HepG2 (cell line): Measurements from ENCODE around the gene ETFA. TPM values are rescaled to one million over a fixed set of nuclear protein-coding genes. Genes with fewer than 3 reads are reported as not detected.

Experiments used
- ATAC-seq: fragments of 200-7000 bp; cut with Tn5 transposase; 3 replicates; pipeline ENCODE4 v1.9.1; 2020; ENCODE audit warnings: mild to moderate bottlenecking, moderate library complexity
- BruUV-seq: library from RNA; stranded (reverse); fragments of 400-500 nt; replicated peaks from 2 replicates; lab custom pipeline; 2021; lab: Mats Ljungman, UMichigan
- CTCF ChIA-PET: fragments of 300-600 bp; formaldehyde crosslinking; extraction: SDS; loops from one replicate; lab custom pipeline; 2021; ENCODE audit warnings: low total read pairs, inconsistent platforms, low intra/inter-chr PET ratio; lab: Yijun Ruan, JAX
- POLR2A ChIA-PET: fragments of 350-600 bp; sonication (Branson Sonifier 250); formaldehyde crosslinking; loops from one replicate; lab custom pipeline; 2020; ENCODE audit warnings: antibody characterized with exemption, inconsistent platforms; lab: Yijun Ruan, JAX
- DNase-seq: peaks from one replicate; pipeline ENCODE4 v3.0.0-alpha.2; 2015; ENCODE audit warnings: low spot score
- FAIRE-seq: peaks from 3 replicates; lab custom pipeline; 2011; peaks lifted over from hg19 to GRCh38; lab: Jason Lieb, UNC
- H2AFZ ChIP-seq: one replicate; pipeline ENCODE4 v1.6.1; 2011; ENCODE audit warnings: low read length, inconsistent platforms
- H3K27ac ChIP-seq: fragments of 300-600 bp; 3 replicates; pipeline ENCODE4 v1.8.0; 2011; ENCODE audit warnings: mixed run types, mild to moderate bottlenecking, mixed read lengths, low read length, inconsistent platforms; ENCODE audit not compliant: insufficient read depth; ENCODE audit errors: extremely low read length
- H3K27me3 ChIP-seq, 2 experiments: fragments of 200-600 bp in 1 of 2; 2 replicates in 1 of 2; 3 replicates in 1 of 2; pipeline versions ENCODE4 v1.6.0 to v1.8.0; 2011; ENCODE audit warnings: low read length in 2 of 2, mild to moderate bottlenecking in 2 of 2, moderate library complexity in 2 of 2, inconsistent platforms in 1 of 2; ENCODE audit not compliant: insufficient read depth in 2 of 2, control insufficient read depth in 1 of 2
- H3K36me3 ChIP-seq, 2 experiments: fragments of 200-600 bp in 1 of 2; replicated peaks in 1 of 2; 2 replicates in 1 of 2; 3 replicates in 1 of 2; pipeline versions ENCODE4 v1.5.1 to v1.8.0; 2011; ENCODE audit warnings: low read length in 2 of 2, inconsistent platforms in 1 of 2; ENCODE audit not compliant: insufficient read depth in 2 of 2, control insufficient read depth in 1 of 2
- H3K4me1 ChIP-seq: 2 replicates; pipeline ENCODE4 v1.5.1; 2012; ENCODE audit warnings: low read length, inconsistent platforms; ENCODE audit not compliant: insufficient read depth
- H3K4me2 ChIP-seq: 2 replicates; pipeline ENCODE4 v1.6.0; 2011; ENCODE audit warnings: low read depth, low read length, inconsistent platforms
- H3K4me3 ChIP-seq, 3 experiments: fragments of 200-600 bp in 1 of 3; sonication (generic), shearing (Covaris generic) in 1 of 3; replicated peaks in 1 of 3; 2 replicates each; pipeline ENCODE4 v1.5.1; 2011 to 2016; ENCODE audit warnings: low read length in 3 of 3, inconsistent platforms in 2 of 3, low read depth in 2 of 3, mild to moderate bottlenecking in 2 of 3, control low read depth in 1 of 3, mixed read lengths in 1 of 3; ENCODE audit not compliant: insufficient read depth in 1 of 3
- H3K79me2 ChIP-seq: one replicate; pipeline ENCODE4 v1.6.1; 2011; ENCODE audit warnings: low read length, inconsistent platforms; ENCODE audit not compliant: insufficient read depth
- H3K9ac ChIP-seq: 2 replicates; pipeline ENCODE4 v1.6.0; 2011; ENCODE audit warnings: mild to moderate bottlenecking, low read depth, low read length, inconsistent platforms; ENCODE audit not compliant: insufficient read depth
- H3K9me3 ChIP-seq: 2 replicates; pipeline ENCODE4 v1.5.1; 2012; ENCODE audit warnings: mild to moderate bottlenecking, low read length
- H4K20me1 ChIP-seq: 2 replicates; pipeline ENCODE4 v1.6.0; 2011; ENCODE audit warnings: inconsistent platforms, mild to moderate bottlenecking, low read length, moderate library complexity; ENCODE audit not compliant: insufficient read depth
- BORCS8-MEF2B ChIP-seq: sonication (generic); formaldehyde crosslinking; IDR thresholded peaks from 2 replicates; pipeline ENCODE4 v1.8.0; 2022; ENCODE audit warnings: mild to moderate bottlenecking, missing genetic modification reagents
- PITX1 ChIP-seq: sonication (generic); formaldehyde crosslinking; IDR thresholded peaks from 2 replicates; pipeline ENCODE4 v1.5.1; 2020; ENCODE audit warnings: mild to moderate bottlenecking, missing genetic modification reagents
- ZBTB7B ChIP-seq: sonication (generic); formaldehyde crosslinking; IDR thresholded peaks from 2 replicates; pipeline ENCODE4 v1.4.0; 2020; ENCODE audit warnings: missing genetic modification reagents
- ZFP41 ChIP-seq: sonication (generic); formaldehyde crosslinking; IDR thresholded peaks from 2 replicates; pipeline ENCODE4 v1.4.0; 2020; ENCODE audit warnings: mild to moderate bottlenecking, missing genetic modification reagents, borderline replicate concordance
- WGBS: methylation state at CpG from one replicate; pipeline ENCODE4 v1.1.6; 2017; ENCODE audit warnings: low lambda C conversion rate; 5-methylcytosine and 5-hydroxymethylcytosine counted together
- in situ Hi-C: cut with HindIII; loops from 2 replicates; pipeline ENCODE4 v1.10.0; 2017; ENCODE audit warnings: low pct_unique_long_range_greater_than_20kb; ENCODE audit not compliant: extremely low pct_ligation_motif_present
- intact Hi-C: fragments of 100-400 bp; cut with micrococcal nuclease; formaldehyde crosslinking; loops from one replicate; pipeline ENCODE4 v1.10.0; 2022; ENCODE audit not compliant: unreplicated experiment
- polyA plus RNA-seq, 8 experiments: library from polyadenylated mRNA; depleted of rRNA in 3 of 8; stranded (reverse) in 7 of 8; unstranded in 1 of 8; fragments of >200 nt; fragmentation: Illumina TruSeq in 4 of 8; extraction: Trizol in 4 of 8; gene quantifications; 2 replicates each; pipeline versions ENCODE4 v1.2.1 to v1.2.3, GENCODE V29; 2011 to 2016; ENCODE audit warnings: low read depth in 4 of 8, missing spikeins in 1 of 8, mixed read lengths in 1 of 8; ENCODE audit not compliant: insufficient read depth in 1 of 8
- total RNA-seq, 5 experiments: library from RNA; depleted of rRNA; stranded (reverse); fragments of >200 nt; fragmentation: Illumina TruSeq; extraction: Trizol; gene quantifications; 2 replicates each; pipeline ENCODE4 v1.2.3, GENCODE V29; 2016; ENCODE audit warnings: low read depth in 1 of 5
- TF ChIP-seq, protein P1 (sequence below): sonication (generic); formaldehyde crosslinking; IDR thresholded peaks from 2 replicates; pipeline ENCODE4 v1.5.1; 2020; ENCODE audit warnings: mild to moderate bottlenecking, missing genetic modification reagents
- TF ChIP-seq, protein P2 (sequence below): sonication (generic); formaldehyde crosslinking; IDR thresholded peaks from 2 replicates; pipeline ENCODE4 v1.4.0; 2020; ENCODE audit warnings: mild to moderate bottlenecking, missing genetic modification reagents
- TF ChIP-seq, protein P3 (sequence below): sonication (generic); formaldehyde crosslinking; IDR thresholded peaks from 2 replicates; pipeline ENCODE4 v1.4.0; 2020; ENCODE audit warnings: low read depth, mild to moderate bottlenecking, missing genetic modification reagents
- TF ChIP-seq, protein P4 (sequence below): sonication (generic); formaldehyde crosslinking; conservative IDR thresholded peaks from 2 replicates; pipeline ENCODE4 v1.8.1; 2023; ENCODE audit warnings: missing genetic modification reagents

The ETFA gene
- total and polyA plus RNA-seq, 2 of the 13 experiments (the other 11 are each of a cell fraction or from before 2014, with no cell fraction given): 291 to 396 TPM

DNA sequence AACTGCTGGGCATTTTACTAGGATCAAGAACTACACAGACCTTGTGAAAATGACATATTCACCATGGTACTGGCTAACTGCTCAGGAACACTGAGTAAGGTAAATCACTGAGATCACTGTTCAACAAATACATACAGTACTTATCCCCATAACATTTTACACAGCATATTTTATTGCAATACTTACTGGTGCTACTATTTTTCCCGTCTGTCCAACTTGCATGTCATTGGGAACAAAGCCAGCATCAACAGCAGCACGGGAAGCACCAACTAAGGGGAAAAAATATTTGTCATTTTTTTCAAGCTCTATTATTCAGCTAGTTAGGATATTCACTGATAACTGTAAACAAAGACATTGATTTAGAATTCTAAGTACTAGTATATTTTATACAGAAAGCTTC lies 37.0 kb downstream of the ETFA start:
- Histone ChIP-seq H3K4me1 (no peaks in the 10 kb centered on the region), H3K4me3 (no peak overlapping the region), H3K36me3 (peaks cover 18 to 74% of the 10 kb centered on the region in 2 experiments), H4K20me1 (no peaks in the 10 kb centered on the region), H3K79me2 (no peaks in the 10 kb centered on the region), H3K4me2 (no peak overlapping the region), H3K9me3 (no peaks in the 10 kb centered on the region), H3K9ac (no peak overlapping the region), H2AFZ (no peak overlapping the region), H3K27ac (no peak overlapping the region), H3K27me3 (no peaks in the 10 kb centered on the region)
- intact Hi-C loops: no loop called here
- TF ChIP-seq PITX1 (CRISPR knock-in tag) (no peak), ZFP41 (CRISPR knock-in tag) (no peak), BORCS8-MEF2B (CRISPR knock-in tag) (no peak), ZBTB7B (no peak)
- TF ChIP-seq, protein P1, sequence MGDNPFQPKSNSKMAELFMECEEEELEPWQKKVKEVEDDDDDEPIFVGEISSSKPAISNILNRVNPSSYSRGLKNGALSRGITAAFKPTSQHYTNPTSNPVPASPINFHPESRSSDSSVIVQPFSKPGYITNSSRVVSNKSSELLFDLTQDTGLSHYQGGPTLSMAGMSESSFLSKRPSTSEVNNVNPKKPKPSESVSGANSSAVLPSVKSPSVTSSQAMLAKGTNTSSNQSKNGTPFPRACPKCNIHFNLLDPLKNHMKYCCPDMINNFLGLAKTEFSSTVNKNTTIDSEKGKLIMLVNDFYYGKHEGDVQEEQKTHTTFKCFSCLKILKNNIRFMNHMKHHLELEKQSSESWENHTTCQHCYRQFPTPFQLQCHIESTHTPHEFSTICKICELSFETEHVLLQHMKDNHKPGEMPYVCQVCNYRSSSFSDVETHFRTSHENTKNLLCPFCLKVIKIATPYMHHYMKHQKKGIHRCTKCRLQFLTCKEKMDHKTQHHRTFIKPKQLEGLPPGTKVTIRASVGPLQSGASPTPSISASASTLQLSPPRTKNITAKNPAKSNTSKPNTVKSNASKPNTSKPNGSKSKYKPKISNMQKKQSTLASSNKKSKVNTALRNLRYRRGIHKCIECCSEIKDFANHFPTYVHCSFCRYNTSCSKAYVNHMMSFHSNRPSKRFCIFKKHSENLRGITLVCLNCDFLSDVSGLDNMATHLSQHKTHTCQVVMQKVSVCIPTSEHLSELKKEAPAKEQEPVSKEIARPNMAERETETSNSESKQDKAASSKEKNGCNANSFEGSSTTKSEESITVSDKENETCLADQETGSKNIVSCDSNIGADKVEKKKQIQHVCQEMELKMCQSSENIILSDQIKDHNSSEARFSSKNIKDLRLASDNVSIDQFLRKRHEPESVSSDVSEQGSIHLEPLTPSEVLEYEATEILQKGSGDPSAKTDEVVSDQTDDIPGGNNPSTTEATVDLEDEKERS (CRISPR knock-in tag): no peak
- TF ChIP-seq, protein P2, sequence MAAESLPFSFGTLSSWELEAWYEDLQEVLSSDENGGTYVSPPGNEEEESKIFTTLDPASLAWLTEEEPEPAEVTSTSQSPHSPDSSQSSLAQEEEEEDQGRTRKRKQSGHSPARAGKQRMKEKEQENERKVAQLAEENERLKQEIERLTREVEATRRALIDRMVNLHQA (CRISPR knock-in tag): no peak
- TF ChIP-seq, protein P3, sequence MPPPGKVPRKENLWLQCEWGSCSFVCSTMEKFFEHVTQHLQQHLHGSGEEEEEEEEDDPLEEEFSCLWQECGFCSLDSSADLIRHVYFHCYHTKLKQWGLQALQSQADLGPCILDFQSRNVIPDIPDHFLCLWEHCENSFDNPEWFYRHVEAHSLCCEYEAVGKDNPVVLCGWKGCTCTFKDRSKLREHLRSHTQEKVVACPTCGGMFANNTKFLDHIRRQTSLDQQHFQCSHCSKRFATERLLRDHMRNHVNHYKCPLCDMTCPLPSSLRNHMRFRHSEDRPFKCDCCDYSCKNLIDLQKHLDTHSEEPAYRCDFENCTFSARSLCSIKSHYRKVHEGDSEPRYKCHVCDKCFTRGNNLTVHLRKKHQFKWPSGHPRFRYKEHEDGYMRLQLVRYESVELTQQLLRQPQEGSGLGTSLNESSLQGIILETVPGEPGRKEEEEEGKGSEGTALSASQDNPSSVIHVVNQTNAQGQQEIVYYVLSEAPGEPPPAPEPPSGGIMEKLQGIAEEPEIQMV (CRISPR knock-in tag): no peak
- TF ChIP-seq, protein P4, sequence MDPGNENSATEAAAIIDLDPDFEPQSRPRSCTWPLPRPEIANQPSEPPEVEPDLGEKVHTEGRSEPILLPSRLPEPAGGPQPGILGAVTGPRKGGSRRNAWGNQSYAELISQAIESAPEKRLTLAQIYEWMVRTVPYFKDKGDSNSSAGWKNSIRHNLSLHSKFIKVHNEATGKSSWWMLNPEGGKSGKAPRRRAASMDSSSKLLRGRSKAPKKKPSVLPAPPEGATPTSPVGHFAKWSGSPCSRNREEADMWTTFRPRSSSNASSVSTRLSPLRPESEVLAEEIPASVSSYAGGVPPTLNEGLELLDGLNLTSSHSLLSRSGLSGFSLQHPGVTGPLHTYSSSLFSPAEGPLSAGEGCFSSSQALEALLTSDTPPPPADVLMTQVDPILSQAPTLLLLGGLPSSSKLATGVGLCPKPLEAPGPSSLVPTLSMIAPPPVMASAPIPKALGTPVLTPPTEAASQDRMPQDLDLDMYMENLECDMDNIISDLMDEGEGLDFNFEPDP: no peak
- no peak for DNase-seq
- 98% methylated on average over 2 of the region's 2 CpGs for WGBS
- POLR2A ChIA-PET: no interaction called here
- BruUV-seq: no TSS peak
- in situ Hi-C loops: no loop called here
- FAIRE-seq: no peak
- CTCF ChIA-PET: no interaction called here
- ATAC-seq: no peak
